Measurements from ENCODE around the gene VSTM4.

The VSTM4 gene

DNA sequence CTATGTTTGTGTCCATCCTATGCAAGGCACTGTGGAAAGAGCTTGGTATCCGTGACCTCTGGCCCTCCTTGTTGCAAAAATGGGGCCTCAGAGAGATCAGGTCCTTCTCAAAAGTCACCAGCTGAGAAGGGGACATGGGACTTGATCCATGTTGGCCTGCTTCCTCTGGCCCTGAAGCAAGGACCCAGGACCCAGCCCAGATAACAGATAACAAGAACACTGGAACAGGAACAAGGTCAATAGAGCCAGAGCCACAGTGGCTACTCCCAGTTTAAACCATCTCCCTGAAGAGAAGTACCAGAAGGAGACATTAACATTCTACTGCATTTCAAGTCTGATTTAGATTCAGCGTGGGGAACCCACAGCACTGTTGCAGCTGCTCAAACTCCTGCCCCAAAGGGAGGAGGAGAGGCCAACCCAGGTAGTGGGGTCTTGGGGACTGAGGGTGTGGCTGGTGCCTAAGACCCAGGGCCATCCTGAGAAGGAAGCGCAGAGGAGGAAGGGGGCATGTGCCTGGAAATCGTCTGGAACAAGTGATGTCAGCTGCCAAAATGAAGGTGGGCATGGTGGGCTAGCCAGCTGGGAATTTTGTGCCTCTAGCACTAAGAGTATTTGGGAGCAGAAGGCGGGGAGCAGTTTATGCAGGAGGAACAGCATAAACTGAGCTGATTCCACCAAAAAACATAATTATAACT, 61.2 kb downstream of the VSTM4 start:
- no peak for DNase-seq (ENCODE audit: low read depth)
- H3K4me3 ChIP-seq (ENCODE audit: low read depth, low read length) = no peak overlapping the region

DNA sequence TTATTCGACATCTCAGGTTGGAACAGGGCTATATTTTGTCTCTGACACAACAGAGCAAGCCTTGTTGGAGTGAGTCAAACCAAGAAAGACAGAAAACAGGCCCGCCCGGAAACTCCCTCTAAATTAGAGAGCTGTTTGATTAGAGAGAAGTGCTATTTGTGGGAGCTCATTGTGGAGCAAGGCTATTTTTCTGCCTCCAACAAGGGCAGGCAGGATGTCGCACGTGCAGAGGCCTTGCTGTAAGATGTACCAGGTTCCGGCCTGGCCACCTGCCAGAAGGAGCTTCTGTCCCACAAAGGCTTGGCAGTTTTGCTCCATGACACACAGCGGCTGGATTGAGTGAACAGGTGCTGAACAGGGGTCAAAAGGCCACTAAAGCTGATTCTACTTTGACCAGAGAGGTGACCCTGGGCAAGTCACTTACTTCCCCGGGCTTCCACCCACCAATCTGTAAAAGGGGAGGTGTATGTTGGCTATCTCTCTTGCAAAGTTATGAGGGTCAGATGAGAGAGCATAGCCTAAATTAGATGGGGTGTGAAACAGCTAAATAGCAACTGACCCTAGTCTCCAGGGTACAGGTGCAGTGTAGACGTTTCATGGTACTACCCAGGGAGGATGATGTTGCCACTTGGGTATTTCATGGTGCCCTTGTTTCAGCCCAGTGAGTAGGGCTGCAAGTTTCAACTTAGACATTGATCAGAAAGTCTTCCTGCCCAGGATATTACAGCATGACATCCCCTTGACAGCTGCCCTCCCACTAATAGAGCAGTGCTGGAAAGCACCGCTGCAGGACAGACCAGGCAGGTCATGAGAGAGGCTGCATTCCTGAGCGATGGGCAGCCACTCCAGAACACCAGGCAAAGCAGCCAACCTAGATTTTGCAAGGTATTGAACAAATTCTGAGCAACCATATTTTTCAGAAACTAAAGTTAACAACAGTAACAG, 62.0 kb downstream of the VSTM4 start:
- no peak overlapping the region for H3K4me3 ChIP-seq (ENCODE audit: low read depth, low read length)
- no peak for DNase-seq (ENCODE audit: low read depth)

DNA sequence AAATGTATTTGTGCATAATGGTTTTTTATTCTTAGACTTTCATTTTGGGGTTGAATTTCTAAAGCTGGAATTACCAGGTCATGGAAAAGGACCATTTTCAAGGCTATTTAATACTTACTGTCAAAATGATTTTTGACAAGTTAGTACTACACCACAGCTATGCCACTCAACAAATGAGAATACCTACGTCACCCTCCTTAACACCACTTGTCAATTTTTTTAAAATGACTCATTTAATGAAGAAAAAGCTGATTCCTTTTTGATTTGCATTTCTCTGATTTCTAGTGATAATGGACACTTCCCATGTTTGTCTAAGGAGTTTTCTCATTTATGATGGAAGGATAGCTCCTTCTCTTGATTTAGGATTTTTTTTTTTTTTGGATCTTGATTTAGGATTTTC, 63.3 kb downstream of the VSTM4 start:
- no peak overlapping the region for H3K4me3 ChIP-seq (ENCODE audit: low read depth, low read length)
- no peak for DNase-seq (ENCODE audit: low read depth)

DNA sequence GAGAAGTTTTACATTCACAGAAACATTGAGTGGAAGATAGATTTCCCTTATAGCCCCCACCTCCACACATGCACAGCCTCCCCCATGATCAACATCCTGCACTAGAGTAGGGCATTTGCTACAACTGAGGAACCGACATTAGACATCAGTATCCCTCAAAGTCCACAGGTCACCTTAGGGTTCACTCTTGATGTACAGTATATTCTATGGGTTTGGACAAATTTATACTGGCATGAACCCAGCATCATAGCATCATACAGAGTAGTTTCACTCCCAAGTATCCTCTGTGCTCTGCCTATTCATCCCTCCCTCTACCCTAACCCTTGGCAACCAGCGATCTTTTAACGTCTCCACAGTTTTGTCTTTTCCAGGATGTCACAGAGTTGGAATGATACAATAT, 64.4 kb downstream of the VSTM4 start:
- no peak overlapping the region for H3K4me3 ChIP-seq (ENCODE audit: low read depth, low read length)
- no peak for DNase-seq (ENCODE audit: low read depth)

DNA sequence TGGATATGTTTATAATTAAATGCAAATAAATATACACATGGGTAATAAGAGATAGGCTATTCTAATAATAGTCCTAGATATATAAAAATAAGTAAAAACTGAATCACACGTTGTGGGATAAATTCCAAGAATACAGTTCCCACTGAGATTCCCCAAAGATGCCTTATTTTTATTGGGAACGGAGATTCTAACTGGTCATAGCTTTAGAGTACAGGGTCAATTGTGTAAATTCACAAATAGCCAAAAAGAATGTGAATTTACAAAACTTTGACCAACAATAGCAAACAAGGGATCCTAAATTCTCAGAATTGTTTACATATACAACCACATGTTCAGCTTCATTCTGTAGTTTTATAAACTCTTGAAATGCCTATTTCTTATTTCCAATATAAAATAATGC, 65.0 kb downstream of the VSTM4 start:
- H3K4me3 ChIP-seq (ENCODE audit: low read depth, low read length) = no peak overlapping the region
- no peak for DNase-seq (ENCODE audit: low read depth)

DNA sequence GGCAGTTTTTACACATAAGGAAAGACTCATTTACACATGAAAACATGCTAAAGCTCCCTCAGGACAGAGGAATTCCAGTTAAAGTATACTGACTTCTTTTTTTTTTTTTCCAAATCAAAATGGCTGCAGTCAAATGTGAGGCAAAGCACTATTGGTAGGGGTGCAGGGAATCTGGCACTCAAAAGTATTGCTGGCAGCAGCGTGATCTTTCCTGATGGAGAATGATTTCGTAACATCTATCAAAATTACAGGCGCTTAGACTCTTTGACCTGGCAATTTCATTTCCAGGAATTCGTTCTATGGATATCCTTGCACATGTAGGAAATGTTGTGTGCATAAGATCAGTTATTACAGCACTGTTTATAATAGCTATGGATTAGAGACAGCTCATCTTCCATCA, 65.7 kb downstream of the VSTM4 start:
- H3K4me3 ChIP-seq (ENCODE audit: low read depth, low read length) = no peak overlapping the region
- no peak for DNase-seq (ENCODE audit: low read depth)

DNA sequence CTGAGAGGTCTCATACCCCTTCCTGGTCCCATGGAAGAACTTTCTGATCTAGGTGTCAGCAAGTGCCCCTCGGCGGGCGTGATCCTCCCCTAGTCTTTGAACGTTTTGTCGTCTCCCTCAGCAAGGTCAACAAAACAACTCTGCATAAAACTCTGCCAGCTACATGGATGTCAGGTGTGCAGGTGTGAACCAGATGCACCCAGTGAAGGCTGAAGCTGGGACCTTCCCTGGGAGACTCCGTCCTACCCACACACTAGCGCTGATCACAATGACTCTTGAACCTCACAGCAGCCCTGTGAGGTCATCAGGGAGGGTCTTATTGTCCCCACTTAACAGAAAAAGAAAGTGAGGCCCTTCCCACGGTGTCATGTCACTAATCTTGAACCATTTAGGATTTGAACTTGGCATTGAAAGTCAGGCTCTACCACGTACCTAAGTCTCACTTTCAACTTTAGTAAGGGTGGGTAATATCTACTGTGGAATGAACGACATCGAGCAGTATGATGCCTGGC, 68.1 kb downstream of the VSTM4 start:
- no peak for DNase-seq (ENCODE audit: low read depth)
- no peak overlapping the region for H3K4me3 ChIP-seq (ENCODE audit: low read depth, low read length)

DNA sequence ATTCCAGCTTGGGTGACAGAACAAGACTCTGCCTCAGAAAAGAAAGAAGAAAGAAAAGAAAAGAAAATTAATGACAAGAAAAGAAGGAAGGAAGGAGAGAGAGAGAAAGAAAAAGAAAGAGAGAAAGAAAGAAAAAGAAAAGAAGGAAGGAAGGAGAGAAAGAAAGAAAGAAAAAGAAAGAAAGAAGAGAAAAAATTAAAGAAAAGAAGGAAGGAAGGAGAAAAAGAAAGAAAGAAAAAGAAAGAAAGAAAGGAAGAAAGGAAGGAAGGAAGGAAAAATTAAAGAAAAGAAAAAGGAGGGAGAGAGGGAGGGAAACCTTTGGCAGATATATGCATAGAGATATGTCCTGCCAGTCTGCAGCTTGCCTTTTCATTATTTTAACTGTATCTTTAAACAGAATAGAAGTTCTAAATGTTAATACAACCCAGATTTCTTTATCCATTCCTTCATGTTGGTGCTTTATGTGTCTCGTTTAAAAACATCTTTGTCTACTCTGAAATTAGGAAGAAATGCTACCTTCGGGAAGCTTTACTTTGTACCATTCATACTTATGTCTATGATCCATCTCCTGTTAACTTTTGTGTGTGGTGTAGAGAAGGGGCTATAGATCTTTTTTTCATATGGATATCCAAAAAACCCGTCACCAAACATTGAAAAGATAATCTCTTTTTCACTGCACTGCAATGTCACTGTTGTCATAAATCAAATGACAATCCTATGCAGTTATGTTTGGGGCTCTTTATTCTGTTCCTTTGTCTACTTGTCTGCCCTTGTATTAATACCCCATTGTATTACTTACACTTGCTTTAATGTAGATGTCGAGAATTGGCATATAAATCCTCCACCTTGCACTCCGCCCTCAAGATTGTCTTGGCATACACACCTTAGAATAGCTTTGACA, 70.8 kb downstream of the VSTM4 start:
- no peak overlapping the region for H3K4me3 ChIP-seq (ENCODE audit: low read depth, low read length)
- no peak for DNase-seq (ENCODE audit: low read depth)

DNA sequence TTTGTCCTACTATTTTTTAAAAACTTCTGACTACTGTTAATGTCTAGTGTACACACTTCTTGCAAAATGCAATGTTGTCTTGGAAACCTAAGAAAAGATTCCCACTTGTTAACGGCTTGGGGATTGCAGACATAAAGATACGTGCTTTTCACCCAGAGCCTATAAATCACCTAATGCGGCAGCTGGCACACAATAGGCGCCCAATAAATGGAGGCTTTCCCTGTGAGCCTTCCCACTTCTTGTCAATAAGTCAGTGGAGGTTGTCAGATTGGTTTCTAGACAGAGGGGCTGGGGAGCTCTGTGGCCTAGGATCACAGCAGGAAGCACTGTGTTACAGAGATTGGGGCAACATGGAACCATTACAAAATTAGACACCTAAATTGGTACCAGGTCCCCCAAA, 74.7 kb downstream of the VSTM4 start:
- H3K4me3 ChIP-seq (ENCODE audit: low read depth, low read length) = no peak overlapping the region
- DNase-seq (ENCODE audit: low read depth) = no peak

DNA sequence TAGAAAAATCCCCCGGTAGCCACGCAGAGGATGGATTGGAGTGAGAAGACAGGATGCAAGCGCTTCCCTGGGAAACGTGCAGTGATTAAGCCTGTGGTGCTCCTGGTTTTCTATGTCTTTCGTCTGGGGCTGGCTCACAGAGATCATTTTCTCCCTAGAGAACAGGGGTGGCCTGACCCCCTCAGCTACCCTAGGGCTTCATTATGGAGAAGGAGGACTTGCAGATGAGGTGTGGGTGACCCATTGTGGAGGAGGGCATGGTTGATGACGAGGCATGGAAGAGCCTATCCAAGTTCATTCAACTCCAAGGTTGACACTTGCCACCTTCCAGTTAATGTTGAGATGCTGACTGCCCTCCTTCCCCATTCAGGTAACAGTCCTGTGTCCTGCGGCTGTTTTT, 75.9 kb downstream of the VSTM4 start:
- no peak overlapping the region for H3K4me3 ChIP-seq (ENCODE audit: low read depth, low read length)
- no peak for DNase-seq (ENCODE audit: low read depth)

DNA sequence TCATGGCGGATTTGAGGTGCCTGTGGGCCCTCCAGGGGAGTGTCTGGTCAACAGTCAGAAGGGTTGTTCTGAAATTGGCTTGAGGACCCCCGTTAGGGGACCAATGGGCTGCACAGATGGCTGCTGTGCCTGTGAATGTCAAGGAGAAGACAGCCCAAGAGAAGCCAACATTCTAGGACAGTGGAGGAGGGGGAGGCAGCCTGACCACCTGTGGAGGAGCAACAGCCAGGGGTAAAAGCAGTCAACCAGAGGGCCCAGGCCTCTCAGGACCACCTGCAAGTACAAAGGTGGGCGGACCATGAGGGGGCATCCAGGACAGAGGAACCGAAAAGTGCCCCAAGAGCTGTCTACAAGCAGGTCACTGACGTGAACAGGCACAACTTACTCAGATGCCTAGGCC, 76.6 kb downstream of the VSTM4 start:
- no peak overlapping the region for H3K4me3 ChIP-seq (ENCODE audit: low read depth, low read length)
- no peak for DNase-seq (ENCODE audit: low read depth)

DNA sequence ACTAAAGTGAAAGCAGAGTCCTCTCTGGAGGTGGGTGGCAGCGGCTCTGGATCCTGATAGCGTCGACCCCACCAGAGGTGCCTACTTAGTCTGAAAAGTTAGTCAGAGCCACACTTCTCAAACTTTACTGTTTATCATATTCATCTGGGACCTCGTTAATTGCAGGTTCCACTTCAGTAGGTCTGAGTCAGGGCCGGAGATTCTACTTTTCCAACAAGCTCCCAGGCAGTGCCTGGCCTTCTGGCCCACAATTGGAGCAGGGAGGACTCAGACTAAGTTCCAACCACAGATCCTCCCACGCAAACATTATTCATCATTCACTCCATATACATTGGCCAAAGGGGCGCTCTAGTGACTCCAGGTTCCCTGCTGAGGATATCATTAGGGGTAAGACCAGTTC, 78.1 kb downstream of the VSTM4 start:
- no peak overlapping the region for H3K4me3 ChIP-seq (ENCODE audit: low read depth, low read length)
- no peak for DNase-seq (ENCODE audit: low read depth)

DNA sequence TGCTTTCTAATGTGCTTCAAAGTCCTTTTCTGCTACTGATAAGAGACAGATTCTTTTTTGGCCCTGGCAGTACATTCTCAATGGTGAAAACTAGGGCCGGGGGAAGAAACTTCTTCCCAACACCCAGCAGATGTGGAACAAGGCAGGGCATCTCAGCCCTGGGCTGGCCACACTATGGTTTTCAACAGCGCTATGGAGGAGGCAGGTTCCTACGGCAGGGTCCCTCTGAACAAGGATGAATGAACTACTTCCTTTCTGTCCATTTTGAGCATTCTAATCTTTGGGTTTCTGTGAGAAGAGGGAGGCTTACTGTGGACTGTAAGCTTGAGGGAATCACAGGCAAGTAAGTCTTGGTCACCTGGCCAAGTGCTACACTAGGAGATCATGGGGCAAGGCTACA, 78.7 kb downstream of the VSTM4 start:
- DNase-seq (ENCODE audit: low read depth) = no peak

DNA sequence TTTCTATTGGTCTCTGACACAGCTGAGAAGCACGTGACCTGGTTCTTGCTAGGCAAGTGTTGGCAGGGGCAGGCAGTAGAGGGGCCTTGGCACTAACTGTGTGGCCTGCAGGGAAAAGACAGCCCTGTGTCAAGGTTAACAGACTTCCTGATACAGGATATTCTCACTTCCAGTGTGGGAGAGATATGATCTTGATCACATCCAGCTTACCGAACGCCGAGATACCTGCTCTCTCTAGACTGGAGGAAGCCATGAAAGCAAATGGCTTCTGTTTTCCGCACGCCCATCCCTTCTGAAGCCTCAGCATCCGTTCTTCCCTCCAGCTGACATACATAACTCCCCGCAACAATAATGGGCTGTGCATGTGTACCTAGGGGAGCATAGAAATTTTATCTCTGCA, 79.4 kb downstream of the VSTM4 start:
- no peak for DNase-seq (ENCODE audit: low read depth)
- no peak overlapping the region for H3K4me3 ChIP-seq (ENCODE audit: low read depth, low read length)

More for the DNA sequence above, 78.7 kb downstream of the VSTM4 start:
- no peak overlapping the region for H3K4me3 ChIP-seq (ENCODE audit: low read depth, low read length)

DNA sequence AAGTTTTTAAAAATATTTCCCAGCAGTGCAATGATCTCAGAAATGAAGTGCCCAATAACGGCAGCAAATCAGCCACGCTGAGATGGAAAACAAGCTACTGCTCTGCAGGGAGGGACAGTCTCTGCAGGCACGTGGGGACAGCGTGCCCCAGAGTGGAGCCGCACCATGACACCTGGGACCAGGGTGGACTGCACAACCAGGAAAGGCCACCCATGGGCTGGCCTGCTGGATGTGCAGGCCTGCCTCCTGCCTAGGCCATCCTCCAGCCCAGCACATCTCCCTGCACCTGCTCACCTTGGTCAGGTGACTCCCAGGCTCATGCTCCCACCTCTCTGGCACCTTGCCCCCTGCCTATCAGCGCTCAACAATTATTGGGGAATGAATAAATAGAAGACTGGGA, 80.4 kb downstream of the VSTM4 start:
- DNase-seq (ENCODE audit: low read depth) = no peak
- no peak overlapping the region for H3K4me3 ChIP-seq (ENCODE audit: low read depth, low read length)

DNA sequence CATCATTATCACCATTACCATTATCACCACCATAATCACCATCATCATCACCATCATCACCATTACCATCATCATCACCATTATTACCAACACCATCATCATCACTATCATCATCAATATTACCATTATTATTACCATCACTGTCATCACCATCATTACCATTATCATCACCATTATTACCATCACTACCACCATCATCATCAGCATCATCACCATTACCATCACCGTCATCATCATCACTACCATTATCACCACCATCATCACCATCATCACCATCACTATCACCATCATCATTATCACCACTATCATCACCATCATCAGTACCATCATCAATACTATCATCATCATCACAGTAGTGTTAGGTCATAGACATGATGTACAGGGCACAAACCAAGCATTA, 81.4 kb downstream of the VSTM4 start:
- no peak for DNase-seq (ENCODE audit: low read depth)
- no peak overlapping the region for H3K4me3 ChIP-seq (ENCODE audit: low read depth, low read length)

DNA sequence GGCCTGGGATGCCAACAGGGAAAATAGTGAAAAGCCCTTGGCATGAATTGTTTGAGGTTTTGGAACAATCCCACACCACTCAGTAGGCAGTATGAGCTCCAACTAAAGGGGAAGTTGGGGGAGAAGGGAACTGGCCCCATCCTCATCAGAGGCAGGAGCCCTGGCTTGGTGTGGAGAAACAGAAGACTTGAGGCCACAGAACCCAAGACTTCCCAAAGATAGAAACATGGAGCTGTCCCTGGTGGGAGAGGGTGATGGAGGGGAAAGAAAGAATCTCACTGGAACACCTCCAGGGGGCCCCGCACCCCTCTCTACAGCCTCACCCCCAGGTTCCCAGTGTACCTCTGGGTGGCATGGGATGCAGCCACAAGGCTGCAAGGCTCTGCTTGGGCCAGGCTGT, 85.7 kb downstream of the VSTM4 start:
- no peak for DNase-seq (ENCODE audit: low read depth)
- H3K4me3 ChIP-seq (ENCODE audit: low read depth, low read length) = no peak overlapping the region

DNA sequence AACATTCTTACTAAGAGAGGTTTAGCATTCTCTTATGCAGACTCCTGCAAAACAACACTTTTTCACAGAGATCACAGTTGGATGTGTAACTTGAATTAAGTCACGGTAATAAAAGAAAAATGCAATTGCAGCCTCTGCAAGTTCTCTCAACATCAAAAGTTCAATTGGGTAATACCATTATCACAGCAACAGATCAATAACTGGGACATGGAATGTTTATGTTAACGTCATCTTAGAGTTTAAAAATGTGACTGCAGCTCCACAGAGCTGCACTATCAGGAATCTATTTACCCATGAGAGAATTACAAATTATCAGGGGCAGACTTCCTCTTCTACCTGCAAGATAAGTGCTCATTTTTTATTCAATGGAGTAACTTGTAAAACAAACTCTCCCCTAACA, 86.7 kb downstream of the VSTM4 start:
- H3K4me3 ChIP-seq (ENCODE audit: low read depth, low read length) = no peak overlapping the region
- DNase-seq (ENCODE audit: low read depth) = no peak

DNA sequence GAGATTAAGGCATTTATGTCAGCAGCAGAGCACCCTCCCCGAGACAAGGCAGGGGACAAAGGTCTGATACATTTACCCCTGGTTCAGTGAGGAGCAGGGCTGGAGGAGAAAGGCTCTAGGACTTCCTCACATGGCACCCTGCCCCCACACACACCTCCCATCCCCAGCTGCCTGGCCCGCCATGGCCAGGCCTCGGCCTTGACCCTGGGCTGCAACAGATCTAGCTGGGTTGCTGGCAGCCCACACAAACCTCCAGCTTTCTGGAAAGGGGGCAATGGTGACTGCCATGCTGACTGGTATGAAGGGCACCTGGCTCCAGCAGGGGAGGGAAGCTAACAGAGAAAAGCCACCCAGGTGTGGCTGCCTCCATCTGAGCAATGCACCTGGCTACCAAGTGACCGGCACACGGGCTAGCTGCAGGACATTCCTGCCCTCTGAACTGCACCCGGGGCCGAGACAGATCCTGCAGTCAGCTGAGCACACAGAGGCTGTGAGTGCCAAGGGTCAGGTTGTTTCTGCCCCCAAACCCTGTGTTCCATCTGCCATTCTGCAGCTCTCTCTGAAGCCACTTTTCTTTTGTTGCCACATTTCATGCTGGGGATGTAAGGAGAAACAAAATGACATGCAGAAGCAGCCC, 89.9 kb downstream of the VSTM4 start:
- no peak for DNase-seq (ENCODE audit: low read depth)
- H3K4me3 ChIP-seq (ENCODE audit: low read depth, low read length) = no peak overlapping the region

Data from skeletal muscle cell (primary cell).